Trophoblast cell (in vitro differentiated cells and primary cell): ENCODE measurements around the gene ROBO1.

Experiments
- DNase-seq, 2 donors: peaks; one replicate each; pipeline ENCODE4 v3.0.0-alpha.2; 2016
- H2AFZ ChIP-seq: 2 replicates; pipeline ENCODE4 v1.6.1; 2013; ENCODE audit warnings: low read length, moderate library complexity, mild to moderate bottlenecking; ENCODE audit not compliant: insufficient read depth, poor library complexity
- H2AK5ac ChIP-seq: 2 replicates; pipeline ENCODE4 v1.6.1; 2013; ENCODE audit warnings: mild to moderate bottlenecking, low read length
- H2BK120ac ChIP-seq: 2 replicates; pipeline ENCODE4 v1.6.1; 2013; ENCODE audit warnings: low read length, mild to moderate bottlenecking, moderate library complexity; ENCODE audit not compliant: insufficient read depth, poor library complexity
- H2BK12ac ChIP-seq: 2 replicates; pipeline ENCODE4 v1.6.1; 2013; ENCODE audit warnings: mild to moderate bottlenecking, low read length, moderate library complexity
- H2BK5ac ChIP-seq: 2 replicates; pipeline ENCODE4 v1.6.1; 2013; ENCODE audit warnings: low read length, low read depth, moderate library complexity, mild to moderate bottlenecking; ENCODE audit not compliant: poor library complexity
- H3K14ac ChIP-seq: 2 replicates; pipeline ENCODE4 v1.6.1; 2013; ENCODE audit warnings: mild to moderate bottlenecking, low read length
- H3K18ac ChIP-seq: 2 replicates; pipeline ENCODE4 v1.6.1; 2013; ENCODE audit warnings: mild to moderate bottlenecking, low read length
- H3K23ac ChIP-seq: 2 replicates; pipeline ENCODE4 v1.6.1; 2013; ENCODE audit warnings: low read length
- H3K27ac ChIP-seq: 2 replicates; pipeline ENCODE4 v1.5.1; 2013; ENCODE audit warnings: low read depth, mild to moderate bottlenecking, inconsistent platforms, low read length, moderate library complexity
- H3K27me3 ChIP-seq: 2 replicates; pipeline ENCODE4 v1.6.1; 2013; ENCODE audit warnings: inconsistent platforms, mild to moderate bottlenecking, low read length, moderate library complexity; ENCODE audit not compliant: insufficient read depth
- H3K36me3 ChIP-seq, 2 experiments: 1 replicate in 1 of 2; 2 replicates in 1 of 2; pipeline ENCODE4 v1.6.1; 2013; ENCODE audit warnings: low read length in 2 of 2, mild to moderate bottlenecking in 2 of 2, moderate library complexity in 1 of 2; ENCODE audit not compliant: insufficient read depth in 2 of 2, control insufficient read depth in 1 of 2
- H3K4ac ChIP-seq: 2 replicates; pipeline ENCODE4 v1.6.1; 2013; ENCODE audit warnings: low read depth, mild to moderate bottlenecking, low read length, moderate library complexity
- H3K4me1 ChIP-seq, 2 experiments: 1 replicate in 1 of 2; 2 replicates in 1 of 2; pipeline ENCODE4 v1.6.1; 2013; ENCODE audit warnings: low read length in 2 of 2, mild to moderate bottlenecking in 2 of 2, moderate library complexity in 1 of 2; ENCODE audit not compliant: insufficient read depth in 2 of 2, control insufficient read depth in 1 of 2
- H3K4me2 ChIP-seq: 2 replicates; pipeline ENCODE4 v1.6.1; 2013; ENCODE audit warnings: inconsistent platforms, mild to moderate bottlenecking, low read length, moderate library complexity
- H3K4me3 ChIP-seq: 2 replicates; pipeline ENCODE4 v1.5.1; 2013; ENCODE audit warnings: mild to moderate bottlenecking, low read depth, low read length, inconsistent platforms
- H3K79me1 ChIP-seq: one replicate; pipeline ENCODE4 v1.6.1; 2013; ENCODE audit warnings: low read length
- H3K79me2 ChIP-seq: 2 replicates; pipeline ENCODE4 v1.6.1; 2013; ENCODE audit warnings: low read length, mild to moderate bottlenecking; ENCODE audit not compliant: control insufficient read depth, insufficient read depth, poor library complexity
- H3K9ac ChIP-seq: 2 replicates; pipeline ENCODE4 v1.6.1; 2013; ENCODE audit warnings: mild to moderate bottlenecking, low read length
- H3K9me3 ChIP-seq: 2 replicates; pipeline ENCODE4 v1.6.1; 2013; ENCODE audit warnings: low read depth, mild to moderate bottlenecking, control low read depth, inconsistent platforms, low read length; ENCODE audit not compliant: insufficient read depth
- H4K12ac ChIP-seq: 2 replicates; pipeline ENCODE4 v1.6.1; 2013; ENCODE audit warnings: low read depth, mild to moderate bottlenecking, low read length, moderate library complexity
- H4K8ac ChIP-seq: 2 replicates; pipeline ENCODE4 v1.6.1; 2013; ENCODE audit warnings: low read depth, mild to moderate bottlenecking, low read length, moderate library complexity
- H4K91ac ChIP-seq: one replicate; pipeline ENCODE4 v1.6.1; 2013; ENCODE audit warnings: low read depth, mild to moderate bottlenecking, low read length, moderate library complexity
- WGBS: extraction: QIAGEN DNeasy Blood & Tissue Kit; methylation state at CpG from one replicate; pipeline ENCODE4 v1.1.7; 2013; ENCODE audit warnings: missing lambda C conversion rate; ENCODE audit not compliant: insufficient read length, insufficient coverage; ENCODE audit errors: extremely low coverage; 5-methylcytosine and 5-hydroxymethylcytosine counted together

ROBO1 gene

DNA sequence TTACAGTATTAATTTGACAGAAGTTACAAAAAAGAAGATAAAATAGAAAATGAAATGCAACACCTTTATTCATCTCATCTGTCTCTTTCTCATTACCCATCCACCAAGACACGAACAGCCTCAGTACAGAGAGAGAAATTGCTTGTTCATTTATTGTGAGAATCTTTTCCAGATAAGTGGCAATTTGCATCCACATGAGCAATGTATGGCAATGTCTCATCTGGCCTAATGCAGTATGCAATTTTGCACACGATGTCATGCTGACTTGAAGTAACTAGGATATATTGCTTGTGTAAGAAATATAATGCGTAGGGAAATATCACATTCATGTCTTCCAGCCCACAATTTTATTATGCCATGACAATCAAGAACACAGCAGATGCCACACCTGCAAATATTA, 866.9 kb downstream of the ROBO1 start:
- Histone ChIP-seq H3K9ac (no peak overlapping the region), H2BK12ac (no peak overlapping the region), H4K8ac (no peak overlapping the region), H3K9me3 (no peaks in the 10 kb centered on the region), H2AFZ (no peak overlapping the region), H2BK5ac (no peak overlapping the region), H4K91ac (no peak overlapping the region), H3K36me3 (no peaks in the 10 kb centered on the region), H3K27ac (no peak overlapping the region), H4K12ac (no peak overlapping the region), H3K4ac (no peak overlapping the region), H3K23ac (no peak overlapping the region), H2AK5ac (no peak overlapping the region), H3K27me3 (no peaks in the 10 kb centered on the region), H3K79me1 (no peaks in the 10 kb centered on the region), H3K79me2 (no peaks in the 10 kb centered on the region), H3K14ac (no peak overlapping the region), H3K4me2 (no peak overlapping the region), H2BK120ac (no peak overlapping the region), H3K18ac (no peak overlapping the region), H3K4me1 (no peaks in the 10 kb centered on the region), H3K4me3 (no peak overlapping the region)
- no CpG with 5 or more reads among the region's 3 CpGs for WGBS
- no peak for DNase-seq

- no peaks in the 10 kb centered on the region for H3K79me1 ChIP-seq
- no peak overlapping the region for H4K8ac ChIP-seq
- no peaks in the 10 kb centered on the region for H3K79me2 ChIP-seq
Observed at GRCh38 chr3:78900426-78900825, 867.4 kb downstream of the ROBO1 start.

GRCh38 chr3:78895528-78895927, 872.3 kb downstream of the ROBO1 start:
- Histone ChIP-seq H3K79me2 (no peaks in the 10 kb centered on the region), H3K27me3 (no peaks in the 10 kb centered on the region), H3K9me3 (no peaks in the 10 kb centered on the region), H4K8ac (no peak overlapping the region), H3K23ac (no peak overlapping the region), H2BK120ac (no peak overlapping the region), H3K27ac (no peak overlapping the region), H3K14ac (no peak overlapping the region), H3K4ac (no peak overlapping the region), H4K91ac (no peak overlapping the region), H3K9ac (no peak overlapping the region), H2BK5ac (no peak overlapping the region), H2BK12ac (no peak overlapping the region), H3K79me1 (no peaks in the 10 kb centered on the region), H2AFZ (no peak overlapping the region), H3K4me3 (no peak overlapping the region), H2AK5ac (no peak overlapping the region), H3K4me2 (no peak overlapping the region), H4K12ac (no peak overlapping the region), H3K4me1 (peaks cover 0 to 5% of the 10 kb centered on the region in 2 experiments), H3K36me3 (no peaks in the 10 kb centered on the region), H3K18ac (no peak overlapping the region)
- no peak for DNase-seq

More at GRCh38 chr3:78900426-78900825, 867.4 kb downstream of the ROBO1 start:
- Histone ChIP-seq H3K4me1 (no peaks in the 10 kb centered on the region), H4K12ac (no peak overlapping the region), H3K9ac (no peak overlapping the region), H2BK5ac (no peak overlapping the region), H3K14ac (no peak overlapping the region), H3K9me3 (no peaks in the 10 kb centered on the region), H3K36me3 (no peaks in the 10 kb centered on the region), H3K27me3 (no peaks in the 10 kb centered on the region), H3K27ac (no peak overlapping the region), H2BK12ac (no peak overlapping the region), H2AK5ac (no peak overlapping the region), H3K4me2 (no peak overlapping the region), H3K4ac (no peak overlapping the region), H3K23ac (no peak overlapping the region), H3K4me3 (no peak overlapping the region), H2BK120ac (no peak overlapping the region), H3K18ac (no peak overlapping the region), H4K91ac (no peak overlapping the region), H2AFZ (no peak overlapping the region)
- peak in 1 of 2 donors; percentile 30 for DNase-seq
- no CpG with 5 or more reads among the region's 1 CpG for WGBS

- H3K9me3 ChIP-seq: no peaks in the 10 kb centered on the region
- H2BK12ac ChIP-seq: no peak overlapping the region
- H3K79me2 ChIP-seq: no peaks in the 10 kb centered on the region
- H3K79me1 ChIP-seq: no peaks in the 10 kb centered on the region
- H3K23ac ChIP-seq: no peak overlapping the region
- H2AK5ac ChIP-seq: no peak overlapping the region
- H3K4ac ChIP-seq: no peak overlapping the region
- no peak overlapping the region for H3K4me2 ChIP-seq
- H4K8ac ChIP-seq: no peak overlapping the region
- H3K14ac ChIP-seq: no peak overlapping the region
- H4K12ac ChIP-seq: no peak overlapping the region
- H2BK120ac ChIP-seq: no peak overlapping the region
- no peaks in the 10 kb centered on the region for H3K27me3 ChIP-seq
- no peaks in the 10 kb centered on the region for H3K36me3 ChIP-seq
- no peak overlapping the region for H3K4me3 ChIP-seq
- no CpG with 5 or more reads among the region's 2 CpGs for WGBS
- peaks cover 0 to 5% of the 10 kb centered on the region in 2 experiments for H3K4me1 ChIP-seq
- no peak overlapping the region for H4K91ac ChIP-seq
- no peak for DNase-seq
- H2BK5ac ChIP-seq: no peak overlapping the region
- H2AFZ ChIP-seq: no peak overlapping the region
- no peak overlapping the region for H3K18ac ChIP-seq
- H3K9ac ChIP-seq: no peak overlapping the region
- H3K27ac ChIP-seq: no peak overlapping the region
Observed at GRCh38 chr3:78894787-78895186, 873.0 kb downstream of the ROBO1 start.
